CD4-positive, alpha-beta T cell treated with Interleukin-15 for 1 hour (primary cell): ENCODE measurements around the gene MTERF4.

Experiments used
- DNase-seq: peaks from one replicate; pipeline ENCODE4 v3.0.0-alpha.2; 2020

The MTERF4 gene

GRCh38 chr2:241048149-241048948 is 53.7 kb downstream of the MTERF4 start:
- no peak for DNase-seq

- DNase-seq, result no peak
Observed at GRCh38 chr2:241047253-241048010, 54.7 kb downstream of the MTERF4 start.
